ENCODE measurements around the gene SNRPA1. TPM values are rescaled to one million over a fixed set of nuclear protein-coding genes. Genes with fewer than 3 reads are reported as not detected.

Gene SNRPA1
- total and polyA plus RNA-seq, 2 of the 13 experiments (the other 11 are each of a cell fraction or from before 2014, with no cell fraction given), result 41.2 to 108 TPM

GRCh38 chr15:101328001-101328400 lies 33.0 kb upstream of the SNRPA1 start:
- FAIRE-seq (no peak), ATAC-seq (no peak), DNase-seq (ENCODE audit: low spot score) (no peak)
- Histone ChIP-seq H4K20me1 (ENCODE audit: insufficient read depth, low read length) (no peaks in the 10 kb centered on the region), H3K4me2 (ENCODE audit: low read depth, low read length) (no peak overlapping the region), H3K79me2 (ENCODE audit: insufficient read depth, low read length) (no peaks in the 10 kb centered on the region), H3K27ac (ENCODE audit: extremely low read length, insufficient read depth, low read length) (no peak overlapping the region), H3K27me3 (ENCODE audit: control insufficient read depth in 1 of 2, insufficient read depth in 2 of 2, low read length in 2 of 2) (no peaks in the 10 kb centered on the region), H3K4me1 (ENCODE audit: insufficient read depth, low read length) (peaks cover 26% of the 10 kb centered on the region), H3K9ac (ENCODE audit: insufficient read depth, low read depth, low read length) (no peak overlapping the region), H3K9me3 (ENCODE audit: low read length) (no peaks in the 10 kb centered on the region), H2AFZ (ENCODE audit: low read length) (no peak overlapping the region), H3K36me3 (replicated peaks in 1 of 2; ENCODE audit: control insufficient read depth in 1 of 2, insufficient read depth in 2 of 2, low read length in 2 of 2) (peaks cover 27 to 72% of the 10 kb centered on the region in 2 experiments), H3K4me3 (replicated peaks in 1 of 3; ENCODE audit: insufficient read depth in 1 of 3, low read depth in 2 of 3, low read length in 3 of 3) (no peak overlapping the region)
- no TSS peak for BruUV-seq (replicated peaks)
- in situ Hi-C loops (cut with HindIII; ENCODE audit: extremely low pct_ligation_motif_present, low pct_unique_long_range_greater_than_20kb) (no loop called here), intact Hi-C loops (cut with micrococcal nuclease; ENCODE audit: unreplicated experiment) (no loop called here)
- TF ChIP-seq ARID4A (CRISPR knock-in tag; IDR thresholded peaks at IDR 0.05; ENCODE audit: borderline replicate concordance) (no peak), CCDC6 (CRISPR knock-in tag; IDR thresholded peaks at IDR 0.05) (no peak), MEIS2 (CRISPR knock-in tag; IDR thresholded peaks at IDR 0.05) (no peak), NBN (conservative IDR thresholded peaks at IDR 0.05) (no peak), ZNF136 (CRISPR knock-in tag; IDR thresholded peaks at IDR 0.05; ENCODE audit: low read depth) (no peak), ZFP36 (IDR thresholded peaks at IDR 0.05; ENCODE audit: borderline replicate concordance, low read depth, low read length, partially characterized antibody) (no peak), ZNF678 (CRISPR knock-in tag; IDR thresholded peaks at IDR 0.05) (no peak), MTF2 (CRISPR knock-in tag; IDR thresholded peaks at IDR 0.05; ENCODE audit: borderline replicate concordance) (no peak), ZNF546 (CRISPR knock-in tag; conservative IDR thresholded peaks at IDR 0.05) (no peak), SMYD3 (CRISPR knock-in tag; IDR thresholded peaks at IDR 0.05) (no peak)
- ChIA-PET CTCF (ENCODE audit: low intra/inter-chr PET ratio, low total read pairs) (no interaction called here), POLR2A (no interaction called here)
- 96% methylated on average over 14 of the region's 14 CpGs for WGBS (ENCODE audit: low lambda C conversion rate)

Measured in HepG2 (cell line).